Ascending aorta (tissue), 2 donors: Measurements from ENCODE around the gene SLAIN1. TPM values are rescaled to one million over a fixed set of nuclear protein-coding genes. Genes with fewer than 3 reads are reported as not detected.

Source experiments
- DNase-seq, 2 donors: peaks; one replicate each; pipeline ENCODE4 v3.0.0-alpha.2; 2019; ENCODE audit warnings: low spot score in 2 of 2
- H3K27ac ChIP-seq, 2 donors: fragments of 200-600 bp; sonication (generic); one replicate each; pipeline ENCODE4 v1.5.1; 2016 to 2017; ENCODE audit warnings: mild to moderate bottlenecking in 1 of 2
- H3K27me3 ChIP-seq: fragments of 200-600 bp; sonication (generic); one replicate; pipeline ENCODE4 v1.5.1; 2017
- H3K36me3 ChIP-seq, 2 donors: fragments of 200-600 bp; sonication (generic); one replicate each; pipeline ENCODE4 v1.5.1; 2016
- H3K4me1 ChIP-seq, 2 donors: fragments of 200-600 bp; sonication (generic); one replicate each; pipeline ENCODE4 v1.5.1; 2016 to 2017; ENCODE audit warnings: mild to moderate bottlenecking in 1 of 2
- H3K4me3 ChIP-seq, 2 donors: fragments of 200-600 bp; sonication (generic); one replicate each; pipeline ENCODE4 v1.5.1; 2016 to 2017; ENCODE audit warnings: mild to moderate bottlenecking in 1 of 2
- H3K9me3 ChIP-seq, 2 donors: fragments of 200-600 bp; sonication (generic); one replicate each; pipeline ENCODE4 v1.5.1; 2016
- intact Hi-C: fragments of 100-400 bp; cut with DNase I; formaldehyde crosslinking; loops from one replicate; pipeline ENCODE4 v1.15.1; 2023
- total RNA-seq: library from RNA; depleted of rRNA; stranded (reverse); fragments of >200 nt; gene quantifications from one replicate; pipeline ENCODE4 v1.1.0, GENCODE V29; 2016
- TF ChIP-seq, protein P1 (sequence below), 3 experiments: fragments of 200-600 bp in 2 of 3; fragments of 450-650 bp in 1 of 3; sonication (generic) in 2 of 3; IDR thresholded peaks; one replicate each; pipeline ENCODE4 v1.5.1; 2016 to 2019; ENCODE audit warnings: antibody characterized with exemption in 3 of 3, mild to moderate bottlenecking in 1 of 3, moderate library complexity in 1 of 3

Gene SLAIN1
- total RNA-seq, 1 donor from 2014 or later: 7.1 TPM

GRCh38 chr13:77784515-77784914, 87.0 kb downstream of the SLAIN1 start:
- Histone ChIP-seq H3K36me3 (no peaks in the 10 kb centered on the region), H3K27me3 (no peaks in the 10 kb centered on the region), H3K27ac (no peak overlapping the region), H3K4me1 (no peaks in the 10 kb centered on the region), H3K4me3 (no peak overlapping the region), H3K9me3 (no peaks in the 10 kb centered on the region)
- no peak for DNase-seq
- intact Hi-C loops: no loop called here
- TF ChIP-seq, protein P1, sequence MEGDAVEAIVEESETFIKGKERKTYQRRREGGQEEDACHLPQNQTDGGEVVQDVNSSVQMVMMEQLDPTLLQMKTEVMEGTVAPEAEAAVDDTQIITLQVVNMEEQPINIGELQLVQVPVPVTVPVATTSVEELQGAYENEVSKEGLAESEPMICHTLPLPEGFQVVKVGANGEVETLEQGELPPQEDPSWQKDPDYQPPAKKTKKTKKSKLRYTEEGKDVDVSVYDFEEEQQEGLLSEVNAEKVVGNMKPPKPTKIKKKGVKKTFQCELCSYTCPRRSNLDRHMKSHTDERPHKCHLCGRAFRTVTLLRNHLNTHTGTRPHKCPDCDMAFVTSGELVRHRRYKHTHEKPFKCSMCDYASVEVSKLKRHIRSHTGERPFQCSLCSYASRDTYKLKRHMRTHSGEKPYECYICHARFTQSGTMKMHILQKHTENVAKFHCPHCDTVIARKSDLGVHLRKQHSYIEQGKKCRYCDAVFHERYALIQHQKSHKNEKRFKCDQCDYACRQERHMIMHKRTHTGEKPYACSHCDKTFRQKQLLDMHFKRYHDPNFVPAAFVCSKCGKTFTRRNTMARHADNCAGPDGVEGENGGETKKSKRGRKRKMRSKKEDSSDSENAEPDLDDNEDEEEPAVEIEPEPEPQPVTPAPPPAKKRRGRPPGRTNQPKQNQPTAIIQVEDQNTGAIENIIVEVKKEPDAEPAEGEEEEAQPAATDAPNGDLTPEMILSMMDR (IDR thresholded peaks at IDR 0.05): no peak

- H3K9me3 ChIP-seq: peaks cover 0 to 4% of the 10 kb centered on the region in 2 donors
- no peak overlapping the region for H3K27ac ChIP-seq
- no peaks in the 10 kb centered on the region for H3K27me3 ChIP-seq
- TF ChIP-seq, protein P1 (IDR thresholded peaks at IDR 0.05): no peak
- H3K4me3 ChIP-seq: no peak overlapping the region
- intact Hi-C loops: no loop called here
- no peak for DNase-seq
- H3K36me3 ChIP-seq: no peaks in the 10 kb centered on the region
- no peaks in the 10 kb centered on the region for H3K4me1 ChIP-seq
Measured at GRCh38 chr13:77786695-77787287, 89.3 kb downstream of the SLAIN1 start.

- TF ChIP-seq, protein P1 (IDR thresholded peaks at IDR 0.05): no peak
- intact Hi-C loops: no loop called here
Measured at GRCh38 chr13:77789376-77789775, 91.9 kb downstream of the SLAIN1 start.

DNA sequence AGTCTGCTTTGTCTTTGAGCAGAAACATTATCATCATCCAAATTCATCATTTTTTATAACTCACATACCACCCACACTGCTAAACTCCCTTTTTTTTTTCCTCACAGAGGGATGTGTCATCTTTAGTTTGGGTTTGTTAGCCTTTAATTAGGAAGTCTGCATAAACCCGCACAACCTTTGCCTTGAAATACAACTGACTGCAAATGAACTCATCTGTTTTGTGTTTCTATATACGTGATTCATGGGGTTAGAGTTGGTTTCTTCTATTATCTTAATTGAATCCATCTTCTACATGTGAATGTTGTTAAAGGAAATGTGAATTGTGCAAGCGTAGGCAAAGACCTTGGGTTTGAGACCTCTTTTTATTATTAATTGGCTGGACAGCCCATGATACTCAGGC, 102.7 kb downstream of the SLAIN1 start:
- TF ChIP-seq, protein P1 (IDR thresholded peaks at IDR 0.05): no peak
- H3K27ac ChIP-seq: no peak overlapping the region
- H3K4me1 ChIP-seq: no peaks in the 10 kb centered on the region
- intact Hi-C loops: no loop called here
- H3K36me3 ChIP-seq: no peaks in the 10 kb centered on the region
- H3K27me3 ChIP-seq: no peaks in the 10 kb centered on the region
- H3K4me3 ChIP-seq: no peak overlapping the region
- H3K9me3 ChIP-seq: no peaks in the 10 kb centered on the region
- no peak for DNase-seq

More at GRCh38 chr13:77789376-77789775, 91.9 kb downstream of the SLAIN1 start:
- Histone ChIP-seq H3K4me1 (no peaks in the 10 kb centered on the region), H3K9me3 (peaks cover 0 to 8% of the 10 kb centered on the region in 2 donors), H3K36me3 (no peaks in the 10 kb centered on the region), H3K27ac (no peak overlapping the region), H3K4me3 (no peak overlapping the region), H3K27me3 (no peaks in the 10 kb centered on the region)
- DNase-seq: no peak

DNA sequence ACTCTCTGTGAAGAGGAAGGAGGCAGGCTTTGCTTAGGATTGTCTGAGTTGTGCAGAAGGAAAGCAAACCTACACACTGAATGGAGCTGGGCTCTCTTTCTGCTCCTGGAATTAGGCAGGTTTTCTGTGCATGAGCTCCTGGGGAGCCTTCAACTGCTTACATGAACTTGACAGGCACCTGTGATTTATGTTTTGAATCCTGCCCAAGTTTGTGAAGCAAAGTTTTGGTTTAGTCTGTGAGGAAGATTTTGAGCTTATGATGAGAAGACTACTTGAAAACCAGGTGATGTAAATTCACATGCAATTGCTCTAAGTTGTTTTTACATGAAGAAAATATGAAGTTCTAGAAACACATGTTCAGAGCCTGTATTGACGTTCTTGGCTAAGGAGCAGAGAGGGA, 109.0 kb downstream of the SLAIN1 start:
- intact Hi-C loops: no loop called here
- Histone ChIP-seq H3K36me3 (no peaks in the 10 kb centered on the region), H3K9me3 (no peaks in the 10 kb centered on the region), H3K27me3 (no peaks in the 10 kb centered on the region), H3K4me1 (no peaks in the 10 kb centered on the region), H3K27ac (no peak overlapping the region), H3K4me3 (no peak overlapping the region)
- DNase-seq: no peak
- TF ChIP-seq, protein P1 (IDR thresholded peaks at IDR 0.05): no peak
